H9 (cell line): ENCODE results near the gene TAGLN. TPM values are rescaled to one million over a fixed set of nuclear protein-coding genes. Genes with fewer than 3 reads are reported as not detected.

Experiments
- DNase-seq: peaks from one replicate; pipeline ENCODE4 v3.0.0-alpha.2; 2017
- H2AFZ ChIP-seq: one replicate; pipeline ENCODE4 v1.6.1; 2013; ENCODE audit warnings: mild to moderate bottlenecking, low read length, control low read depth, moderate library complexity
- H2AK5ac ChIP-seq: 2 replicates; pipeline ENCODE4 v1.6.1; 2013; ENCODE audit warnings: low read length, control low read depth, mixed read lengths; ENCODE audit not compliant: insufficient read length
- H2BK120ac ChIP-seq: one replicate; pipeline ENCODE4 v1.6.1; 2013; ENCODE audit warnings: low read depth, mild to moderate bottlenecking, low read length, control low read depth, inconsistent platforms; ENCODE audit not compliant: poor library complexity, severe bottlenecking
- H2BK12ac ChIP-seq: 2 replicates; pipeline ENCODE4 v1.6.1; 2013; ENCODE audit warnings: low read length, control low read depth, mixed read lengths, low read depth; ENCODE audit not compliant: insufficient read length
- H2BK15ac ChIP-seq: 2 replicates; pipeline ENCODE4 v1.6.1; 2013; ENCODE audit warnings: low read depth, low read length, control low read depth
- H2BK20ac ChIP-seq: one replicate; pipeline ENCODE4 v1.6.1; 2013; ENCODE audit warnings: low read depth, mild to moderate bottlenecking, low read length, control low read depth, inconsistent platforms; ENCODE audit not compliant: poor library complexity, severe bottlenecking
- H2BK5ac ChIP-seq: 2 replicates; pipeline ENCODE4 v1.6.1; 2013; ENCODE audit warnings: low read length, control low read depth, mixed read lengths; ENCODE audit not compliant: insufficient read length
- H3K14ac ChIP-seq: 2 replicates; pipeline ENCODE4 v1.6.1; 2013; ENCODE audit warnings: low read length, control low read depth; ENCODE audit not compliant: insufficient read depth
- H3K18ac ChIP-seq: 2 replicates; pipeline ENCODE4 v1.6.1; 2013; ENCODE audit warnings: low read depth, mild to moderate bottlenecking, mixed read lengths, low read length, control low read depth; ENCODE audit not compliant: insufficient read length
- H3K23ac ChIP-seq: 2 replicates; pipeline ENCODE4 v1.6.1; 2013; ENCODE audit warnings: low read length, control low read depth, mixed read lengths, low read depth; ENCODE audit not compliant: insufficient read length
- H3K23me2 ChIP-seq: 2 replicates; pipeline ENCODE4 v1.6.1; 2013; ENCODE audit warnings: low read depth, mild to moderate bottlenecking, mixed read lengths, low read length, control low read depth; ENCODE audit not compliant: insufficient read length, poor library complexity, severe bottlenecking
- H3K27ac ChIP-seq: 2 replicates; pipeline ENCODE4 v1.5.1; 2013; ENCODE audit warnings: low read length, control low read depth, mixed read lengths, low read depth; ENCODE audit not compliant: insufficient read length
- H3K27me3 ChIP-seq: 2 replicates; pipeline ENCODE4 v1.6.1; 2013; ENCODE audit warnings: low read length, control low read depth, inconsistent platforms; ENCODE audit not compliant: insufficient read depth
- H3K4ac ChIP-seq: 2 replicates; pipeline ENCODE4 v1.6.1; 2013; ENCODE audit warnings: low read depth, mild to moderate bottlenecking, control low read depth, inconsistent platforms, low read length, moderate library complexity
- H3K4me1 ChIP-seq: 2 replicates; pipeline ENCODE4 v1.6.1; 2013; ENCODE audit warnings: low read length, control low read depth, inconsistent platforms; ENCODE audit not compliant: insufficient read depth
- H3K4me2 ChIP-seq: 2 replicates; pipeline ENCODE4 v1.6.1; 2013; ENCODE audit warnings: low read length, control low read depth, mixed read lengths; ENCODE audit not compliant: insufficient read length, insufficient read depth
- H3K56ac ChIP-seq: 2 replicates; pipeline ENCODE4 v1.6.1; 2013; ENCODE audit warnings: low read depth, mild to moderate bottlenecking, mixed read lengths, low read length, control low read depth; ENCODE audit not compliant: insufficient read length
- H3K79me1 ChIP-seq: 2 replicates; pipeline ENCODE4 v1.6.1; 2013; ENCODE audit warnings: low read depth, mild to moderate bottlenecking, moderate library complexity, low read length, control low read depth, inconsistent platforms; ENCODE audit not compliant: insufficient read depth, poor library complexity, severe bottlenecking
- H3K79me2 ChIP-seq: 2 replicates; pipeline ENCODE4 v1.6.1; 2013; ENCODE audit warnings: low read length, control low read depth, inconsistent platforms; ENCODE audit not compliant: insufficient read depth
- H3K9ac ChIP-seq: 2 replicates; pipeline ENCODE4 v1.6.1; 2013; ENCODE audit warnings: low read length, control low read depth, mixed read lengths; ENCODE audit not compliant: insufficient read length; ENCODE audit errors: extremely low read depth
- H3K9me3 ChIP-seq: one replicate; pipeline ENCODE4 v1.6.1; 2013; ENCODE audit warnings: low read depth, low read length, inconsistent platforms; ENCODE audit not compliant: control insufficient read depth
- H3T11ph ChIP-seq: one replicate; pipeline ENCODE4 v1.6.1; 2013; ENCODE audit warnings: mild to moderate bottlenecking, low read length, control low read depth, inconsistent platforms
- H4K20me1 ChIP-seq: one replicate; pipeline ENCODE4 v1.6.1; 2013; ENCODE audit not compliant: control insufficient read depth, insufficient read length, insufficient read depth
- H4K5ac ChIP-seq: 2 replicates; pipeline ENCODE4 v1.6.1; 2013; ENCODE audit warnings: low read depth, mild to moderate bottlenecking, mixed read lengths, low read length, control low read depth; ENCODE audit not compliant: insufficient read length
- H4K8ac ChIP-seq: replicated peaks from 2 replicates; pipeline ENCODE4 v1.6.1; 2013; ENCODE audit warnings: low read length, control low read depth, mixed read lengths, low read depth; ENCODE audit not compliant: insufficient read length
- H4K91ac ChIP-seq: 2 replicates; pipeline ENCODE4 v1.6.1; 2013; ENCODE audit warnings: low read depth, mild to moderate bottlenecking, moderate library complexity, mixed read lengths, low read length, control low read depth; ENCODE audit not compliant: insufficient read length
- H3K27ac Mint-ChIP-seq, 3 experiments: 2 replicates in 2 of 3; 3 replicates in 1 of 3; pipeline ENCODE4 v1.8.0; 2020 to 2021; ENCODE audit warnings: mixed read lengths in 3 of 3, mild to moderate bottlenecking in 1 of 3, moderate library complexity in 1 of 3
- H3K27me3 Mint-ChIP-seq: 2 replicates; pipeline ENCODE4 v1.8.0; 2021; ENCODE audit warnings: low read depth, mild to moderate bottlenecking, moderate library complexity, mixed read lengths
- H3K36me3 Mint-ChIP-seq, 3 experiments: 2 replicates in 2 of 3; 3 replicates in 1 of 3; pipeline ENCODE4 v1.8.0; 2020 to 2021; ENCODE audit warnings: low read depth in 3 of 3, mixed read lengths in 3 of 3; ENCODE audit not compliant: insufficient read depth in 1 of 3
- H3K4me1 Mint-ChIP-seq, 2 experiments: 2 replicates each; pipeline ENCODE4 v1.8.0; 2020; ENCODE audit warnings: mixed read lengths in 2 of 2
- H3K4me3 Mint-ChIP-seq, 2 experiments: 2 replicates in 1 of 2; 3 replicates in 1 of 2; pipeline ENCODE4 v1.8.0; 2020 to 2021; ENCODE audit warnings: mild to moderate bottlenecking in 2 of 2, mixed read lengths in 2 of 2, moderate library complexity in 1 of 2
- H3K9me3 Mint-ChIP-seq, 2 experiments: 2 replicates in 1 of 2; 3 replicates in 1 of 2; pipeline ENCODE4 v1.8.0; 2020; ENCODE audit warnings: mild to moderate bottlenecking in 2 of 2, mixed read lengths in 2 of 2, moderate library complexity in 1 of 2
- CTCF ChIP-seq: fragments of 200-600 bp; sonication (generic); conservative IDR thresholded peaks from 3 replicates; pipeline ENCODE4 v1.8.0; 2021; ENCODE audit warnings: antibody characterized with exemption, mild to moderate bottlenecking
- WGBS: extraction: QIAGEN DNeasy Blood & Tissue Kit; methylation state at CpG from one replicate; pipeline ENCODE4 v1.1.7; 2013; ENCODE audit warnings: missing lambda C conversion rate, low lambda C conversion rate, mixed read lengths; ENCODE audit not compliant: insufficient read length; ENCODE audit errors: extremely low coverage; 5-methylcytosine and 5-hydroxymethylcytosine counted together
- total RNA-seq: library from RNA; stranded (reverse); gene quantifications from 2 replicates; pipeline ENCODE4 v1.2.1, GENCODE V29; 2021

Gene TAGLN
- total RNA-seq, 1 experiment from 2014 or later, result 176 TPM

GRCh38 chr11:117175104-117175503 is 24.1 kb upstream of the TAGLN start:
- Histone ChIP-seq H3K18ac (no peak overlapping the region), H3K23me2 (peaks cover 14% of the 10 kb centered on the region), H2BK5ac (no peak overlapping the region), H2BK15ac (no peak overlapping the region), H2BK12ac (no peak overlapping the region), H4K5ac (no peak overlapping the region), H4K8ac (no peak overlapping the region), H3K4ac (no peak overlapping the region), H3K27me3 (no peaks in the 10 kb centered on the region), H4K20me1 (no peaks in the 10 kb centered on the region), H3K23ac (no peak overlapping the region), H2AFZ (no peak overlapping the region), H3K9me3 (no peaks in the 10 kb centered on the region), H3K14ac (0 out of 2 replicates have a peak overlapping the region, but pooled peaks have one; percentile 15), H3K79me2 (no peaks in the 10 kb centered on the region), H3K56ac (no peak overlapping the region), H3K4me1 (peaks cover 6% of the 10 kb centered on the region; the same call in 1 of the 2 replicates), H3K4me2 (no peak overlapping the region), H3K9ac (no peak overlapping the region), H2BK120ac (no peak overlapping the region), H3T11ph (no peak overlapping the region), H3K79me1 (no peaks in the 10 kb centered on the region), H4K91ac (no peak overlapping the region), H2BK20ac (no peak overlapping the region), H2AK5ac (no peak overlapping the region), H3K27ac (no peak overlapping the region)
- no peak for DNase-seq
- Mint-ChIP-seq H3K4me3 (no peak overlapping the region), H3K36me3 (peaks cover 0 to 30% (median 10%) of the 10 kb centered on the region in 3 experiments; a peak in 5 of 7 replicates), H3K27me3 (no peaks in the 10 kb centered on the region; the same call in 1 of the 2 replicates), H3K4me1 (peaks cover 30 to 37% of the 10 kb centered on the region in 2 experiments), H3K9me3 (no peaks in the 10 kb centered on the region), H3K27ac (peak overlapping the region; percentile 27 to 38 (median 34); a peak in 4 of 7 replicates)
- no CpG with 5 or more reads among the region's 7 CpGs for WGBS
- TF ChIP-seq CTCF, result no peak
